ENCODE measurements around the gene LPAR2. TPM values are rescaled to one million over a fixed set of nuclear protein-coding genes. Genes with fewer than 3 reads are reported as not detected.

The LPAR2 gene
- total RNA-seq (2014; rRNA removed; shearing (Covaris generic)), result 49.5 and 63.1 TPM in 2 replicates
- polyA plus RNA-seq (2016; fragmentation: Nextera tagmentation; extraction: Ambion mirVana), result 35.8 and 39.4 TPM in 2 replicates
- long read RNA-seq, transcript LPAR2-201 (3 exons, 1,791 nt), result major isoform, 12 of 17 reads
- long read RNA-seq, partial matches to known transcripts, result 0 of 17 reads
- long read RNA-seq, other reads (novel, unspliced or antisense), result 5 of 17 reads

DNA sequence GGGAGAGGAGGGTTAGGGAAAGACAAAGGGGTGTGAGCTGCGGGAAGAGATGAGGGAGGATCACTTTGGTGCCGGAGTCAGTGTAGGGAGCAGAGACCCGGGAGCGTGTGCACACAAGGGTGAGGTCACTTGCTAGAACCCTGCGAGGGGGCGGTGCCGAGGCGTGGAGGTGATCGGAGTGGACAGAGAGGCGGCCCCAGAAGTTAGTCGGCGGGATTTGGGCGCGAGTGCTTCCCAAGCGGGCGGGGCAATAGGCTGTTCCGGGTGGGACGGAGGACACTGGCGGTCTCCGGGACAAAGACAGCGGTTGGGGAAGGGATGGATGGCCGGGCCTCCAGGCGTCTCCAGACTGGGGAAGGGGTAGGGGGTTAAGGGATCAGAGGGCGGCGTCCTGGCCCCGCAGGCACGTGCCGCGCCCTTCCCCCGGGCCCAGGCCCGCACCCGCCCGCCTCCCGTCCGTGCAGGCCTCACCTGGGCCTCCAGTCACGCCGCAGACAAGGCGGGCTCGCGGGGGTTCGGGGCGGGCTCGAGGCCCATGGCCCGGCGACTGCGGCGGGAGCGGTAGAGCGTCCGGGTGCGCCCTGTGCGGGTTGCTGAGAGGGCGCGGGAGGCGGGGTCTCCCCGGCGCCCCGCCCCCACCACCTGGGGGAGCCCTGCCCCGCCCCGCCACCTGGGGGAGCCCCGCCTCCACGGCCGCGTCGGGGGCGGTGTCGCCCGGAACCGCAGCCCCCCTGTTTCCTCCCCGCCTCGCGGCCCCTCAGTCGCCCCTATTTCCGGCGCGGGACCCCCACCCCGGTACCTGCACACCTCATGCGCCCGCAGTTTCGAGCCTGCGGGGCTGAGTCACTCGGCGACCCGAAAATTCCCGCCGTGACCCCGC, at the start of gene LPAR2:
Gene LPAR2 (minus strand): TSS at position 600 of the 880 bp plus-strand sequence. CDS start 945 bp downstream, outside the sequence.
- peaks cover 4% of the 10 kb centered on the region; the same call in 1 of the 2 replicates for H3K36me3 ChIP-seq (ENCODE audit: insufficient read depth)
- H3K9me3 Mint-ChIP-seq, result no peaks in the 10 kb centered on the region; the same call in 2 of the 3 replicates

DNA sequence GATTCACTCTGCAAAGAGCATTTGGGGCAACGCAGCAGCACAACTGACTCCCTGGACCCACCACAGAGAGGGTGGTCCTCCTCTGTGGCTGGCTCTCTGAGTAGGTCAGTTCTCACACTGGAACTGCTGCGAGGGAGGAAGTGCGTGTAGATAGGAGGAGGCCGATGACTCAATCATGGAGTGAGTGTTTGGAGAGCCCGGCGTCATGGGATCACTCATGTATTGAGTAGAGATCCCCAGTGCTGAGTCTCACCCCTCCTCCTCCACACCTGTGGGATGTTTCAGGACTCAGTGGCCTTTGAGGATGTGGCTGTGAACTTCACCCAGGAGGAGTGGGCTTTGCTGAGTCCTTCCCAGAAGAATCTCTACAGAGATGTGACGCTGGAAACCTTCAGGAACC, 49.6 kb upstream of the LPAR2 start:
- Mint-ChIP-seq H3K4me3 (no peak overlapping the region), H3K36me3 (ENCODE audit: low read depth) (peaks cover 92% of the 10 kb centered on the region), H3K9me3 (peaks cover 22% of the 10 kb centered on the region), H3K4me1 (peaks cover 6% of the 10 kb centered on the region; the same call in 1 of the 3 replicates), H3K27me3 (ENCODE audit: insufficient read depth, low read depth, poor library complexity) (no peaks in the 10 kb centered on the region), H3K27ac (no peak overlapping the region; the same call in 1 of the 2 replicates)
- no peak overlapping the region for H3K4me2 ChIP-seq
- peaks cover 46% of the 10 kb centered on the region for H4K20me1 ChIP-seq (replicated peaks; ENCODE audit: insufficient read depth)
- H3K27me3 ChIP-seq (ENCODE audit: insufficient read depth), result no peaks in the 10 kb centered on the region
- DNase-seq (ENCODE audit: low spot score), result no peak
- H3F3A ChIP-seq (replicated peaks; ENCODE audit: low read depth), result peaks cover 15% of the 10 kb centered on the region; the same call in 1 of the 2 replicates
- no peak overlapping the region for H3K27ac ChIP-seq (ENCODE audit: low read depth)
- no peak for ATAC-seq
- no peak overlapping the region for H2AFZ ChIP-seq
- no peaks in the 10 kb centered on the region; the same call in 1 of the 2 replicates for H3K4me1 ChIP-seq (ENCODE audit: insufficient read depth)
- peaks cover 59% of the 10 kb centered on the region for H3K36me3 ChIP-seq (ENCODE audit: insufficient read depth)
- H3K9me2 ChIP-seq (ENCODE audit: insufficient read depth), result no peaks in the 10 kb centered on the region; the same call in 1 of the 2 replicates
- H3K79me2 ChIP-seq (replicated peaks; ENCODE audit: insufficient read depth), result peaks cover 67% of the 10 kb centered on the region
- no peak overlapping the region for H3K4me3 ChIP-seq
- no peak for TF ChIP-seq POLR2AphosphoS5 (IDR thresholded peaks at IDR 0.05; ENCODE audit: low read depth)
- TF ChIP-seq JUNB (IDR thresholded peaks at IDR 0.05; ENCODE audit: unreplicated experiment), result no peak
- no peak for TF ChIP-seq ZNF114 (CRISPR knock-in tag; IDR thresholded peaks at IDR 0.05)
- TF ChIP-seq, protein P1, sequence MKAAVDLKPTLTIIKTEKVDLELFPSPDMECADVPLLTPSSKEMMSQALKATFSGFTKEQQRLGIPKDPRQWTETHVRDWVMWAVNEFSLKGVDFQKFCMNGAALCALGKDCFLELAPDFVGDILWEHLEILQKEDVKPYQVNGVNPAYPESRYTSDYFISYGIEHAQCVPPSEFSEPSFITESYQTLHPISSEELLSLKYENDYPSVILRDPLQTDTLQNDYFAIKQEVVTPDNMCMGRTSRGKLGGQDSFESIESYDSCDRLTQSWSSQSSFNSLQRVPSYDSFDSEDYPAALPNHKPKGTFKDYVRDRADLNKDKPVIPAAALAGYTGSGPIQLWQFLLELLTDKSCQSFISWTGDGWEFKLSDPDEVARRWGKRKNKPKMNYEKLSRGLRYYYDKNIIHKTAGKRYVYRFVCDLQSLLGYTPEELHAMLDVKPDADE (IDR thresholded peaks at IDR 0.05), result no peak
- TF ChIP-seq STAT1 (IDR thresholded peaks at IDR 0.05; ENCODE audit: unreplicated experiment), result no peak
- TF ChIP-seq CTCF (conservative IDR thresholded peaks at IDR 0.05; ENCODE audit: low read depth in 2 of 2), result no peak
- no peak for TF ChIP-seq NANOG (IDR thresholded peaks at IDR 0.05; ENCODE audit: borderline replicate concordance)

More for the DNA sequence above, at the start of gene LPAR2:
- H3K27me3 ChIP-seq (ENCODE audit: insufficient read depth), result no peaks in the 10 kb centered on the region
- H3F3A ChIP-seq (replicated peaks; ENCODE audit: low read depth), result 0 out of 2 replicates have a peak, but pooled peaks cover 4% of the 10 kb centered on the region
- peaks cover 3% of the 10 kb centered on the region for H3K4me1 ChIP-seq (ENCODE audit: insufficient read depth)
- peak within 1 kb of the TSS; percentile 98 for H3K27ac Mint-ChIP-seq
- peak within 1 kb of the TSS; percentile 89 for H3K4me3 Mint-ChIP-seq
- H3K79me2 ChIP-seq (replicated peaks; ENCODE audit: insufficient read depth), result peaks cover 21% of the 10 kb centered on the region
- peak within 1 kb of the TSS; percentile 98 for H3K27ac ChIP-seq (ENCODE audit: low read depth)
- H3K36me3 Mint-ChIP-seq (ENCODE audit: low read depth), result peaks cover 32% of the 10 kb centered on the region
- DNase-seq (ENCODE audit: low spot score) (peak; percentile 78), ATAC-seq (peak; percentile 75)
- H2AFZ ChIP-seq, result peak within 1 kb of the TSS; percentile 91
- TF ChIP-seq, protein P2, sequence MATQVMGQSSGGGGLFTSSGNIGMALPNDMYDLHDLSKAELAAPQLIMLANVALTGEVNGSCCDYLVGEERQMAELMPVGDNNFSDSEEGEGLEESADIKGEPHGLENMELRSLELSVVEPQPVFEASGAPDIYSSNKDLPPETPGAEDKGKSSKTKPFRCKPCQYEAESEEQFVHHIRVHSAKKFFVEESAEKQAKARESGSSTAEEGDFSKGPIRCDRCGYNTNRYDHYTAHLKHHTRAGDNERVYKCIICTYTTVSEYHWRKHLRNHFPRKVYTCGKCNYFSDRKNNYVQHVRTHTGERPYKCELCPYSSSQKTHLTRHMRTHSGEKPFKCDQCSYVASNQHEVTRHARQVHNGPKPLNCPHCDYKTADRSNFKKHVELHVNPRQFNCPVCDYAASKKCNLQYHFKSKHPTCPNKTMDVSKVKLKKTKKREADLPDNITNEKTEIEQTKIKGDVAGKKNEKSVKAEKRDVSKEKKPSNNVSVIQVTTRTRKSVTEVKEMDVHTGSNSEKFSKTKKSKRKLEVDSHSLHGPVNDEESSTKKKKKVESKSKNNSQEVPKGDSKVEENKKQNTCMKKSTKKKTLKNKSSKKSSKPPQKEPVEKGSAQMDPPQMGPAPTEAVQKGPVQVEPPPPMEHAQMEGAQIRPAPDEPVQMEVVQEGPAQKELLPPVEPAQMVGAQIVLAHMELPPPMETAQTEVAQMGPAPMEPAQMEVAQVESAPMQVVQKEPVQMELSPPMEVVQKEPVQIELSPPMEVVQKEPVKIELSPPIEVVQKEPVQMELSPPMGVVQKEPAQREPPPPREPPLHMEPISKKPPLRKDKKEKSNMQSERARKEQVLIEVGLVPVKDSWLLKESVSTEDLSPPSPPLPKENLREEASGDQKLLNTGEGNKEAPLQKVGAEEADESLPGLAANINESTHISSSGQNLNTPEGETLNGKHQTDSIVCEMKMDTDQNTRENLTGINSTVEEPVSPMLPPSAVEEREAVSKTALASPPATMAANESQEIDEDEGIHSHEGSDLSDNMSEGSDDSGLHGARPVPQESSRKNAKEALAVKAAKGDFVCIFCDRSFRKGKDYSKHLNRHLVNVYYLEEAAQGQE (IDR thresholded peaks at IDR 0.05; ENCODE audit: unreplicated experiment), result no peak
- peak; percentile 8; the same call in 1 of the 2 replicates for TF ChIP-seq CREB1 (CRISPR knock-in tag; IDR thresholded peaks at IDR 0.05; ENCODE audit: low read depth)
- TF ChIP-seq POLR2AphosphoS5 (IDR thresholded peaks at IDR 0.05; ENCODE audit: low read depth), result peak; percentile 6; the same call in 1 of the 2 replicates
- peaks cover 19% of the 10 kb centered on the region for H3K27me3 Mint-ChIP-seq (ENCODE audit: insufficient read depth, low read depth, poor library complexity)
- no peaks in the 10 kb centered on the region for H3K9me2 ChIP-seq (ENCODE audit: insufficient read depth)
- peak within 1 kb of the TSS; percentile 92 for H3K4me2 ChIP-seq
- H4K20me1 ChIP-seq (replicated peaks; ENCODE audit: insufficient read depth), result 0 out of 2 replicates have a peak, but pooled peaks cover 3% of the 10 kb centered on the region
- H3K4me3 ChIP-seq, result peak within 1 kb of the TSS; percentile 82
- peaks cover 17% of the 10 kb centered on the region for H3K4me1 Mint-ChIP-seq

All from GM23338 (cell line).